HG03196 (cell line): ENCODE measurements around the gene DNM3.
A peak's percentile ranks its signal among the peaks of the same experiment; 100 is the strongest.

ENCODE experiments used
- ATAC-seq: cut with Tn5 transposase; IDR thresholded peaks from one replicate; pipeline ENCODE4 v1.9.1; 2021; ENCODE audit not compliant: unreplicated experiment

DNM3 gene

GRCh38 chr1:171817511-171818265, 23.6 kb upstream of the DNM3 start:
- peak; percentile 75 for ATAC-seq

GRCh38 chr1:171819946-171820345, 21.4 kb upstream of the DNM3 start:
- ATAC-seq, result no peak

- ATAC-seq, result no peak
These were observed 14.3 kb upstream of the DNM3 start for GRCh38 chr1:171826973-171827372.

- ATAC-seq, result no peak
These were observed 12.5 kb upstream of the DNM3 start for GRCh38 chr1:171828794-171829193.

GRCh38 chr1:171833091-171833825, 8.0 kb upstream of the DNM3 start:
- no peak for ATAC-seq

DNA sequence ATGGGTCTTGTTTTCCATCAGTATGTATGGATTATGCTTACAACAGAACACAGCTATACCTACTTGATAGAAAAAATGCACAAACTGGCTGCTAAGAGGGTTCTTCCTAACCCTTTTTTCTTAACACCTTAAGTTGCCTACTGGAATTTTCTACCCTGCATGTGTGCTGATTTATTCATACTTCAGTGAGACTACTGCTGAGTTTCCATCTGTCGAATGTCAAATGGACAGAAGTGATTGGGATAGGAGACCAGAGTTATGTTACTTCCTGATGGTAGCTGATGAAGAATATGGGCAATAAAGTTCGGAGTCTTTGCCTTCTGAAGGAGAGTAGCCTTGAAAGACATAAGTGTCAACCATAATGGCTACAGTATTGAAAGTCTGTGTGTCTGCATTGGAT, 6.5 kb upstream of the DNM3 start:
- no peak for ATAC-seq

GRCh38 chr1:171835891-171836290, 5.4 kb upstream of the DNM3 start:
- no peak for ATAC-seq

GRCh38 chr1:171841931-171842761, 848 bp downstream of the DNM3 start:
- ATAC-seq, result no peak

DNA sequence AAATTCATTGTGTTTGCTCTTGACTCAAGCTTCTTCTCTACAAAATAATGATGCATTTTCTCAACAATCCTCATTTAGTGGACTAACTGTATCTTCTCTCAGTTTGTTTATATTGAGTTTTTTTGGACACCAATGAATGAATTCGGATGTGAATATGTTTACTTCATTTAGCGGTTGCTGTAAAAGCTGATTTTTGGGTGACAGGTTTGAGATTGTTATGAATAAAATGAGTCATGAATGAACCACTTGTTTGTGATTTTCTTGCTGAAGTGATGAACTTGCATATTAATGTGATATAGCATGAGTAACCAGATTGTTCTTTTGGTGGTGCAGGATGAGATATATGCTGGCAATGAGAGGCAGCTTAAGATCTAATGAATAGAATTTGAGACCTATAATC, 3.1 kb downstream of the DNM3 start:
- no peak for ATAC-seq

DNA sequence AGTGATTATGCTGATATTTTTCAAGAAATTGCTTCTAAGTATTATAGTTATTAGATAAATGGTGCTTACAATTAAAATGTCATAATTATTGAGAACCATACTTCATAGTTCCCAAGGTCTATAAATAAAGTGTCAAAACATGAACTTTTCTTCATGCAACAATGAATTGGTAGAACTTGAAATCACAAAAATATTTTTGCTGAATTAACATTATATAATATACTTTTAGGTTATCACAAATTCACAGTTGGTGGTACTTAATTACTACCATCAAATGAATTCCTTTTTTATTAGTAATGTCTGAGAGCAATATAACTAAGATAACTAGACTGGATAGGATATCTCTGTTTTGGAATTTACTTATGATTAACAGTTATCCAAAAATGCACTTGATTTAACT, 4.7 kb downstream of the DNM3 start:
- ATAC-seq, result no peak

DNA sequence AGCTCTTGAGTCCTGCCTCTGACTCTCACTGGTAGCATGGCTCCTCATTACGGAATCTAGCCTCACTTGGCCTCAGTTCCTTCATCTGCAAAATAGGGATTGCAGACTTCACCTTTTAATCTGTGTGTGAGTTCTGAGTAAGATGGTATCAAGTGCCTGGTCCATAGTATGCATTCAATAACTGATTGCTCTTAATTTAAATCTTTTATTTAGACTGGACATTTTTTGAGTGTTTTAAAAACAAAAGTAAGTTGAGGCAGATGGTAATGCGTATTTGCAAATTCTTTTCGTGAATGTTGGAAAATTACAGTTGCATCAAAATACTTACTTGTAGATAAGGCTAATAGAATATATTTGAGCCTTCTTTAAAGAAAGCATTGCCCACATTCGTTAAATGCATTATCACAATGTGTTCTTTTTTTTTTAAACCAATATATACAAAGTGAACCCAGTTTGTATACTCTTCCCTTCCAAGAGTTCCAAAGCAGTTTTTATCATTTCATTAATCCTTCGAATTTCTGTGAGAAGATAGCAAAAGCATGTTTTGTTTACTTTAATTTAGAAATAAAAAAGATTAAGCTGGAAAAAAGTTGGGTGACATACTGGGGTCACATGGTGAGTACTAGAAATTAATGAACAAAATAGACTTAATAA, 8.1 kb downstream of the DNM3 start:
- no peak for ATAC-seq

GRCh38 chr1:171850651-171851350, 9.5 kb downstream of the DNM3 start:
- ATAC-seq, result no peak

- ATAC-seq, result no peak
These were observed 11.0 kb downstream of the DNM3 start for GRCh38 chr1:171852272-171852671.

DNA sequence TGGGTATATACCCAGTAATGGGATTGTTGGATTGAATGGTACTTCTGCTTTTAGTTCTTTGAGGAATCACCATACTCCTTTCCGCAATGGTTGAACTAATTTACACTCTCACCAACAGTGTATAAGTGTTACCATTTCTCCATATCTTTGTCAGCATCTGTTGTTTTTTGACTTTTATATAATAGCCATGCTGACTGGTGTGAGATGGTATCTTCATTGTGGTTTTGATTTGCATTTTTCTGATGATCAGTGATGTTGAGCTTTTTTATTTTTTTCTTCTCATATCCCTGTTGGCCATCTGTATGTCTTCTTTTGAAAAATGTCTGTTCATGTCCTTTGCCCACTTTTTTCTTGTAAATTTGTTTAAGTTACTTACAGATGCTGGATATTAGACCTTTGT, 14.1 kb downstream of the DNM3 start:
- ATAC-seq, result no peak

- no peak for ATAC-seq
These were observed 17.4 kb downstream of the DNM3 start for GRCh38 chr1:171858696-171859095.

GRCh38 chr1:171860696-171861095, 19.4 kb downstream of the DNM3 start:
- ATAC-seq, result no peak

- no peak for ATAC-seq
These were observed 22.2 kb downstream of the DNM3 start for GRCh38 chr1:171863531-171863930.

DNA sequence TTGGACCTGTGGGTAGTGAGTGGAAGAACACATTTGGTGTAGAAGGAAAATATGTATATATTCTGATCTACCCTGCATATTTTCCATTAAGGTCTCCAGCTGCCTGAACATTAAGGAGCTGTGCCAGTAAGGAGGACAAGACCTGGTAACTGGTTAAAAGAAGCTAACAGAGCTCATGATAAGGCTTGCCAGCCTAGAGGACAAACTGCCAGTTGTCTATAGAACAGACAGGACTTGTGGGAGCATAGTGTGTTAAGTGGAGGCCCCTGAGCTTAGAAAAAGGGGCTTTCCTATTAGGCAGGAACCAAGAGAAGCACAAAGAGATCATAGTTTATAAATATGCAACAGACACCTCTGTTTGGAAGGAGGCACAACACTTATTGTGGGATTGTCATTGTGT, 23.0 kb downstream of the DNM3 start:
- no peak for ATAC-seq

- no peak for ATAC-seq
These were observed 23.8 kb downstream of the DNM3 start for GRCh38 chr1:171865106-171865505.

- no peak for ATAC-seq
These were observed 25.9 kb downstream of the DNM3 start for GRCh38 chr1:171867236-171867635.
